Measurements from ENCODE around the gene CFAP298. TPM values are rescaled to one million over a fixed set of nuclear protein-coding genes. Genes with fewer than 3 reads are reported as not detected.
A peak's percentile ranks its signal among the peaks of the same experiment; 100 is the strongest.
"Not testable (repeated sequence)": the region's sequence is repeated elsewhere in the genome, so short reads cannot be mapped to it uniquely, and the experiment has no call there.

The CFAP298 gene
- polyA plus RNA-seq (ENCODE audit: insufficient read length in 3 of 3), result 10 to 100 TPM; 60.1 to 75.3 (median 60.9) TPM
- long read RNA-seq, donor 1, transcript CFAP298-201 (7 exons, 1,692 nt), result major isoform, 13 of 33 reads
- long read RNA-seq, donor 1, transcript CFAP298-203 (5 exons, 2,503 nt), result minor isoform, 6 of 33 reads
- long read RNA-seq, donor 1, partial matches to known transcripts, result 14 of 33 reads
- long read RNA-seq, donor 1, other reads (novel, unspliced or antisense), result 0 of 33 reads
- long read RNA-seq, donor 2, transcript CFAP298-201 (7 exons, 1,692 nt), result major isoform, 13 of 16 reads
- long read RNA-seq, donor 2, partial matches to known transcripts, result 0 of 16 reads
- long read RNA-seq, donor 2, other reads (novel, unspliced or antisense), result 0 of 16 reads
- long read RNA-seq, donor 3, transcript CFAP298-203 (5 exons, 2,503 nt), result minor isoform, 6 of 61 reads
- long read RNA-seq, donor 3, transcript CFAP298-201 (7 exons, 1,692 nt), result major isoform, 45 of 61 reads
- long read RNA-seq, donor 3, partial matches to known transcripts, result 9 of 61 reads
- long read RNA-seq, donor 3, other reads (novel, unspliced or antisense), result 0 of 61 reads
- long read RNA-seq, donor 4, transcript CFAP298-203 (5 exons, 2,503 nt), result minor isoform, 6 of 35 reads
- long read RNA-seq, donor 4, transcript CFAP298-201 (7 exons, 1,692 nt), result major isoform, 28 of 35 reads
- long read RNA-seq, donor 4, partial matches to known transcripts, result 0 of 35 reads
- long read RNA-seq, donor 4, other reads (novel, unspliced or antisense), result 0 of 35 reads
- long read RNA-seq, donor 5, transcript CFAP298-201 (7 exons, 1,692 nt), result major isoform, 50 of 63 reads
- long read RNA-seq, donor 5, transcript CFAP298-203 (5 exons, 2,503 nt), result minor isoform, 11 of 63 reads
- long read RNA-seq, donor 5, partial matches to known transcripts, result 0 of 63 reads
- long read RNA-seq, donor 5, other reads (novel, unspliced or antisense), result 0 of 63 reads
- long read RNA-seq, donor 6, transcript CFAP298-201 (7 exons, 1,692 nt), result major isoform, 13 of 20 reads
- long read RNA-seq, donor 6, partial matches to known transcripts, result 5 of 20 reads
- long read RNA-seq, donor 6, other reads (novel, unspliced or antisense), result 0 of 20 reads
- long read RNA-seq, donor 7, transcript CFAP298-203 (5 exons, 2,503 nt), result minor isoform, 5 of 52 reads
- long read RNA-seq, donor 7, transcript CFAP298-201 (7 exons, 1,692 nt), result major isoform, 31 of 52 reads
- long read RNA-seq, donor 7, partial matches to known transcripts, result 15 of 52 reads
- long read RNA-seq, donor 7, other reads (novel, unspliced or antisense), result 0 of 52 reads
- long read RNA-seq, donor 8, transcript CFAP298-201 (7 exons, 1,692 nt), result major isoform, 28 of 70 reads
- long read RNA-seq, donor 8, transcript CFAP298-203 (5 exons, 2,503 nt), result minor isoform, 20 of 70 reads
- long read RNA-seq, donor 8, partial matches to known transcripts, result 22 of 70 reads
- long read RNA-seq, donor 8, other reads (novel, unspliced or antisense), result 0 of 70 reads
- long read RNA-seq, donor 9, transcript CFAP298-203 (5 exons, 2,503 nt), result minor isoform, 6 of 37 reads
- long read RNA-seq, donor 9, transcript CFAP298-201 (7 exons, 1,692 nt), result major isoform, 31 of 37 reads
- long read RNA-seq, donor 9, partial matches to known transcripts, result 0 of 37 reads
- long read RNA-seq, donor 9, other reads (novel, unspliced or antisense), result 0 of 37 reads
- long read RNA-seq, donor 10, transcript CFAP298-201 (7 exons, 1,692 nt), result major isoform, 18 of 33 reads
- long read RNA-seq, donor 10, transcript CFAP298-203 (5 exons, 2,503 nt), result minor isoform, 9 of 33 reads
- long read RNA-seq, donor 10, partial matches to known transcripts, result 6 of 33 reads
- long read RNA-seq, donor 10, other reads (novel, unspliced or antisense), result 0 of 33 reads
- long read RNA-seq, donor 11, transcript CFAP298-201 (7 exons, 1,692 nt), result major isoform, 24 of 28 reads
- long read RNA-seq, donor 11, partial matches to known transcripts, result 0 of 28 reads
- long read RNA-seq, donor 11, other reads (novel, unspliced or antisense), result 0 of 28 reads
- long read RNA-seq, donor 12, transcript CFAP298-201 (7 exons, 1,692 nt), result major isoform, 11 of 21 reads
- long read RNA-seq, donor 12, partial matches to known transcripts, result 7 of 21 reads
- long read RNA-seq, donor 12, other reads (novel, unspliced or antisense), result 0 of 21 reads
- long read RNA-seq, donor 13, transcript CFAP298-201 (7 exons, 1,692 nt), result major isoform, 30 of 82 reads
- long read RNA-seq, donor 13, transcript CFAP298-203 (5 exons, 2,503 nt), result minor isoform, 13 of 82 reads
- long read RNA-seq, donor 13, partial matches to known transcripts, result 35 of 82 reads
- long read RNA-seq, donor 13, other reads (novel, unspliced or antisense), result 0 of 82 reads
- long read RNA-seq, donor 14, transcript CFAP298-201 (7 exons, 1,692 nt), result major isoform, 23 of 34 reads
- long read RNA-seq, donor 14, partial matches to known transcripts, result 5 of 34 reads
- long read RNA-seq, donor 14, other reads (novel, unspliced or antisense), result 0 of 34 reads
- long read RNA-seq, donor 15, transcript CFAP298-201 (7 exons, 1,692 nt), result major isoform, 12 of 17 reads
- long read RNA-seq, donor 15, partial matches to known transcripts, result 0 of 17 reads
- long read RNA-seq, donor 15, other reads (novel, unspliced or antisense), result 0 of 17 reads
- long read RNA-seq, donor 16, transcript CFAP298-201 (7 exons, 1,692 nt), result major isoform, 75 of 104 reads
- long read RNA-seq, donor 16, transcript CFAP298-203 (5 exons, 2,503 nt), result minor isoform, 19 of 104 reads
- long read RNA-seq, donor 16, partial matches to known transcripts, result 9 of 104 reads
- long read RNA-seq, donor 16, other reads (novel, unspliced or antisense), result 0 of 104 reads

- DNase-seq (ENCODE audit: extremely low read depth in 1 of 11, low read depth in 9 of 11, low spot score in 4 of 11), result peak; percentile 82 to 92 (median 90)
These were observed at the start of gene CFAP298 for GRCh38 chr21:32612075-32612998. Gene CFAP298 (minus strand): TSS chr21:32612377. CDS start chr21:32612243, 134 bp downstream.

GRCh38 chr21:32661026-32661782 lies 49.0 kb upstream of the CFAP298 start:
- not testable (repeated sequence) for DNase-seq (ENCODE audit: extremely low read depth in 1 of 11, low read depth in 9 of 11, low spot score in 4 of 11)

GRCh38 chr21:32658524-32658923 lies 46.3 kb upstream of the CFAP298 start:
- no peak for DNase-seq (ENCODE audit: extremely low read depth in 1 of 11, low read depth in 9 of 11, low spot score in 4 of 11)

- DNase-seq (ENCODE audit: extremely low read depth in 1 of 11, low read depth in 9 of 11, low spot score in 4 of 11), result peak in 1 of 11 donors; percentile 13
These were observed 41.2 kb upstream of the CFAP298 start for GRCh38 chr21:32653326-32653901.

GRCh38 chr21:32648165-32648564 lies 36.0 kb upstream of the CFAP298 start:
- DNase-seq (ENCODE audit: extremely low read depth in 1 of 11, low read depth in 9 of 11, low spot score in 4 of 11), result no peak

- DNase-seq (ENCODE audit: extremely low read depth in 1 of 11, low read depth in 9 of 11, low spot score in 4 of 11), result no peak
These were observed 33.3 kb upstream of the CFAP298 start for GRCh38 chr21:32645261-32646182.

- DNase-seq (ENCODE audit: extremely low read depth in 1 of 11, low read depth in 9 of 11, low spot score in 4 of 11), result peak in 2 of 11 donors; percentile 19 to 41
These were observed 29.8 kb upstream of the CFAP298 start for GRCh38 chr21:32641710-32642698.

- DNase-seq (ENCODE audit: extremely low read depth in 1 of 11, low read depth in 9 of 11, low spot score in 4 of 11), result no peak
These were observed 14.5 kb upstream of the CFAP298 start for GRCh38 chr21:32626621-32627196.

- not testable (repeated sequence) for DNase-seq (ENCODE audit: extremely low read depth in 1 of 11, low read depth in 9 of 11, low spot score in 4 of 11)
These were observed 6.0 kb upstream of the CFAP298 start for GRCh38 chr21:32618218-32618617.

GRCh38 chr21:32613436-32614043 lies 1.4 kb upstream of the CFAP298 start:
- DNase-seq (ENCODE audit: extremely low read depth in 1 of 11, low read depth in 9 of 11, low spot score in 4 of 11), result no peak

GRCh38 chr21:32612999-32613337 lies 791 bp upstream of the CFAP298 start:
- no peak for DNase-seq (ENCODE audit: extremely low read depth in 1 of 11, low read depth in 9 of 11, low spot score in 4 of 11)
